NB4 (cell line): ENCODE data around the gene GRPR.

ENCODE experiments used
- DNase-seq: peaks from one replicate; pipeline ENCODE4 v3.0.0; 2010; ENCODE audit warnings: low read depth
- H3K4me3 ChIP-seq: one replicate; pipeline ENCODE4 v1.5.1; 2011; ENCODE audit warnings: mild to moderate bottlenecking, low read depth, low read length, moderate library complexity
- MYC ChIP-seq: IDR thresholded peaks from 2 replicates; pipeline ENCODE4 v1.6.1; 2011; ENCODE audit warnings: low read depth, low read length
- POLR2A ChIP-seq: IDR thresholded peaks from 2 replicates; pipeline ENCODE4 v1.6.1; 2011; ENCODE audit warnings: mild to moderate bottlenecking; ENCODE audit not compliant: insufficient read length; ENCODE audit errors: extremely low read depth
- TF ChIP-seq, protein P1 (sequence below): IDR thresholded peaks from 2 replicates; pipeline ENCODE4 v1.6.1; 2011; ENCODE audit warnings: low read depth, low read length
- TF ChIP-seq, protein P2 (sequence below): IDR thresholded peaks from one replicate; pipeline ENCODE4 v1.5.1; 2012; ENCODE audit warnings: low read depth, low read length

GRPR gene

DNA sequence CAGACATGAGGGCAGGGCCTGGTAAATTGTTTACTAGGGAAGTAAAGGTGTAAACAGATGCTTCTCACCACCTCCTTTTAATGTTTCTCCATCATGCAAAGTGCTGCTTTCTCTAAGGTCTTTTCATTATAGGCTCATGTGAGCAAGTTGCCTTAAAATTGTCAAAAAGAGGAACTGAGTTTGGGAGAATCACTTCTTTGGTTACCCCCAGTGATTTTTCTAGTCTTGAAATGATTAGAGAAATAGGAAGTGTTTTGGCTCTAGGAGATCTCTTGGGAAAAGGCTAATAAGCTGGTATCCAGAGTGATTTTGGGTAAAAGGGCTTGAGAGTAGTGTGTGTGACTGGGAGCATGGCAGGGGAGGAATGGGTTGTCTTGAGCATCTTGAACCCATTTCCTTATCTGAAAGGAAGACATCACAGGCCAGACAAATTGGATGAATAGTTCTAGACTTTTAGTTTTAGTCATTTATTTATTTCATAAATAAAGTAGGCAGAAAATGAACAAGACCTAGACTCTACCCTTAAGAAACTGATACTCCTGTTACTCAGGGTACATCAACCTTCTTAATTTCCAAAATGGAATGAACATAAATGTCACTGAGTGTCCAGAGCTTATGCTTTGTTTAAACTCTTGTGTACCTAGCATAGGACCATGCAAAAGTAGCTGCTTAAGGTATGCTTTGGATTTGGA is 14.2 kb downstream of the GRPR start:
- no peak overlapping the region for H3K4me3 ChIP-seq
- TF ChIP-seq, protein P1, sequence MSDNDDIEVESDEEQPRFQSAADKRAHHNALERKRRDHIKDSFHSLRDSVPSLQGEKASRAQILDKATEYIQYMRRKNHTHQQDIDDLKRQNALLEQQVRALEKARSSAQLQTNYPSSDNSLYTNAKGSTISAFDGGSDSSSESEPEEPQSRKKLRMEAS, result no peak
- TF ChIP-seq, protein P2, sequence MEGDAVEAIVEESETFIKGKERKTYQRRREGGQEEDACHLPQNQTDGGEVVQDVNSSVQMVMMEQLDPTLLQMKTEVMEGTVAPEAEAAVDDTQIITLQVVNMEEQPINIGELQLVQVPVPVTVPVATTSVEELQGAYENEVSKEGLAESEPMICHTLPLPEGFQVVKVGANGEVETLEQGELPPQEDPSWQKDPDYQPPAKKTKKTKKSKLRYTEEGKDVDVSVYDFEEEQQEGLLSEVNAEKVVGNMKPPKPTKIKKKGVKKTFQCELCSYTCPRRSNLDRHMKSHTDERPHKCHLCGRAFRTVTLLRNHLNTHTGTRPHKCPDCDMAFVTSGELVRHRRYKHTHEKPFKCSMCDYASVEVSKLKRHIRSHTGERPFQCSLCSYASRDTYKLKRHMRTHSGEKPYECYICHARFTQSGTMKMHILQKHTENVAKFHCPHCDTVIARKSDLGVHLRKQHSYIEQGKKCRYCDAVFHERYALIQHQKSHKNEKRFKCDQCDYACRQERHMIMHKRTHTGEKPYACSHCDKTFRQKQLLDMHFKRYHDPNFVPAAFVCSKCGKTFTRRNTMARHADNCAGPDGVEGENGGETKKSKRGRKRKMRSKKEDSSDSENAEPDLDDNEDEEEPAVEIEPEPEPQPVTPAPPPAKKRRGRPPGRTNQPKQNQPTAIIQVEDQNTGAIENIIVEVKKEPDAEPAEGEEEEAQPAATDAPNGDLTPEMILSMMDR, result no peak
- TF ChIP-seq POLR2A, result no peak
- TF ChIP-seq MYC, result no peak
- peak; percentile 1 for DNase-seq

DNA sequence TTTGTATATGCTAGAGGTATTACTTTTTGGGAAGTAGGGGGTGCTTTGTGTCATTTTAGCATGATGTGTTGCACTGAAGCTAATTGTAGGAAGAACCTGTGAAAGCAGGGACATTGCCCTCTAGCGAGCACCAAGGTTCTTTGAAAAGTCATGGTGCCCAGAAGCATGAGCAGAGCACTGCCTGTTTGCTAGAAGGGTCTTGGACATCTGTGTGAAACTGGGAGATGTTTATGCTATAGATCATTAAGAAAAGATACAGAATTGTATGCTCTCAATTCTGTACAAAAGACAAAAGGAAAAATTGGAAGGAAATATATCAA is 14.7 kb downstream of the GRPR start:
- no peak for TF ChIP-seq MYC
- TF ChIP-seq, protein P2, result peak; percentile 22
- DNase-seq, result peak; percentile 28
- H3K4me3 ChIP-seq, result no peak overlapping the region

DNA sequence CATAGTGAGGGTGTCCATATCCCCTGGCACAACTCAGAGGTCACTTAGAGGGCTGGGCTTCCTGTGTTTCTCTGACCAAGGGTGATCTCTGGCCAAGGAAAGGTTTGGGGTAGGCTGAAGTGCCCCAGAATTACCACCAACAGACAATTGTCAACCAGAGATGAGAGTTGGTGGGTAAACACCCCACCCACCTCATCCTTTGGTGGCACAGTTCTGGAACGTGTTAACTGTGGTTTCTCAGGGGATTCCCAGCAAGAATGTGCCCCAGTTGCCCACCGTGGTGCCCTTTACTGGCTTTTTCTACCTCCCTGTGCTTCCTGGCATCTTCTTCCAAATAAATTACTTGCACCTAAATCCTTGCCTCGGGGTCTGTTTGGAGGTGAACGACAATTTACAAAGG is 17.1 kb downstream of the GRPR start:
- no peak overlapping the region for H3K4me3 ChIP-seq
- TF ChIP-seq, protein P1, result no peak
- no peak for TF ChIP-seq MYC
- TF ChIP-seq, protein P2, result no peak
- TF ChIP-seq POLR2A, result no peak
- no peak for DNase-seq

DNA sequence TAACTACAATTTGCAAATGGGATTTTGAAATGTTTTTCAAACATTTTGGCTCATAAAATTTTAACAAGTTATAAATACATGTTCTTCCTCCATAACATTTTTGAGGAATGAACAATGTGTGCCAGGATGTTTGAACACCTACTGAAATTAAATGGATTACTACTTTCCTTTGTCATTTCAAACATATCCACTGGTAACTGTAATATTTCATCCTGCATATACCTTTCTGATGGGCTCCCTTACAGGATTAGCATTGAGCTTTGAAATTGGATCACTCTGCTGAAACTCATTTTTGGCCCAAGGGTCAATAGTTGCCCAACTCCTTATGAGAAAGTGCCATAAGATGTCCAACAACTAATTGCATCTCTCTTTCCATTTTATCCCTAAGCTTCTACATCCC is 17.6 kb downstream of the GRPR start:
- no peak overlapping the region for H3K4me3 ChIP-seq
- DNase-seq, result no peak
- TF ChIP-seq, protein P1, result no peak
- no peak for TF ChIP-seq POLR2A
- TF ChIP-seq MYC, result no peak
- TF ChIP-seq, protein P2, result no peak

DNA sequence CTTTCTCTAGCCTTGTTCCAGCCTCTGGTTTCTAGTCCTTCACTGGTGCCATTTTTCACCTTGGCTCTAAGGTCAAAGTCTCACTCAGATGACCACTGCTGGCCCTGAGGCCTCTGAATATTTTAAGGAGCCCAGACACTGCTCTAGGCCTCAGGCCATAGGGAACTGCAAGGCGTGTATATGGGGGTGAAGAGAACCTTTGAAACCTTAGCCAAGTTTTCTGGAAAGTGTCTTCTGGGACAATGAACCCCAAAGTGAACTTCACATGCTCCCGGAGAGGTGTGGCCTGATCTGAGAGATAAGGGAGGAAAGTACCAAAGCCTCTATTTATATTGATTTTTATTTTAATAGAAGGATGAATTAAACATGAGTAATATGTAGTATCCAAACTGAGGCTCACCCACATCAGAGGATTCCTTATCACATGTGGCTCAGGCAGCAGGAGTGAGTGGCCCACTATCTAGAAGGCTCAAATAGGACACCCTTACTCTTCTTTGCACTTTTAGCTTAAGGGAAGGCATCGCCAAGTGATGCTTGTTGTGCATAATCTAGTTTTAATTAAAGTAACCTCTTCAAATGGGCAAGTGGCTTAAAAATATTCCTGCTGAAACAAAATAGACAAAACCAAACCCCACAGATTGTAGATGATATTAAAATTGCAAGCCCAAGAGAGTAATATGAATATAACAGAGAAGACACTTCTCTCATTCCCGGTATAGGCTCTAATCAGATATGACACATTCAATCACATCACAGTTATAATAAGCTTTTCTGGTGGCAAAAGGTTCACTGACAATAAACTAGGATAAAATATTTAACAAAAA is 18.3 kb downstream of the GRPR start:
- TF ChIP-seq MYC, result no peak
- TF ChIP-seq, protein P1, result no peak
- TF ChIP-seq POLR2A, result no peak
- TF ChIP-seq, protein P2, result no peak
- DNase-seq, result no peak
- H3K4me3 ChIP-seq, result no peak overlapping the region

DNA sequence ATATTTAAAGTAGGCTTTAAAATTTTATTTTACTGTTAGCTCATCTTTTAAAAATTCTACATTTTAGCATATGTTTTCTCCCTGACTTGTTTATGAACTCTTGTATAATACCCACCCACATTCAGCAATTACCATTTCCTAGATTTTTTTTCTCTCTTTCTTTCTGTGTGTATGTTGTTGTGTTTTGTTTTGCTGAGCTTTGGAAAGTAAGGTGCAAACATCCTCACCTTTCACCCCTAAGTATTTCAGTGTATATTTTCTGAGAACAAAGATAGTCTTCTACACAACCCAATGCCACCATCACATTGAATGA is 18.8 kb downstream of the GRPR start:
- no peak for DNase-seq
- H3K4me3 ChIP-seq, result no peak overlapping the region
- no peak for TF ChIP-seq MYC
- TF ChIP-seq, protein P2, result no peak
- TF ChIP-seq, protein P1, result no peak
